Measurements from ENCODE around the gene NOP10.

The NOP10 gene

DNA sequence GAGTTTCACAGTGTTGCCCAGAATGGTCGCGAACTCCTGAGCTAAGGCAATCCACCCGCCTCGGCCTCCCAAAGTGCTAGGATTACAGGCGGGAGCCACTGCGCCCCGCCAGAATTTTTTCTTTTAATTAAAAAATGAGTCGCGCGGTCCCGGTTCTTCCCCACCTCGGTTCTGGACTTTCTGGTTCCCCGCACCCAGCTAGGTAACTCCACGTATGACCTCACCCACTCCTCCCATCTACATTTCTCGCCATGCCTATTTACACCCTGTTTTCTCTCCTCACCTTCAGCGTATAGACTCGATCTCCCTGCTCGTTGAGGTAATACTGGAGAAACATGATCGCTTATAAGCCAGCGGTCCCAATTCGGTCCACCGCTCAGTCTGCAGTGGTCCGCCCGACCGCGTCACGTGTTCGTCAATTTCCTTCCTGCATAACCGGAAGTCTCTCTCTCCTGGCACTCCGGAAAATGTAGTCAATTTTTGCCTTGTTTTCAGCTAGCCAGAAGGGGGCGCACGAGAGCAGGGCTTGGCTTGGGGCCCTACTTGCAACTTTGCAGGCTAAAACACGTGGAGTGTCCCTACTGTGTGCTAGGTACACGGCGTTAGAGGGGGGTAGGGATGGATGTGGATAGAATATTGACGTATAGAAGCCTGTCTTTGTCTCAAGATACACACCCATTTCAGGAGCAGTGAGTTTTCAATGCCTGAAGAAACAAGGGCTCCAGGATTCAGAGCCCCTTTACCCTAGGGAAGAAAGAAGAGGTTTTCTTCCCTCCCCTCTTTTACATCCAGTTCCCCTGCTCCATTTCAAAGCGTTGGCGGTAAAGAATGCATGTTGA, at the start of gene NOP10, which contains the start of gene NUTM1:
Gene NOP10, minus strand, starts transcription at position 400 of the 839 bp plus-strand sequence. Its CDS starts 63 bp downstream, at position 337.
Gene NUTM1, plus strand, starts transcription at position 579 of the 839 bp plus-strand sequence. CDS start 382 bp downstream, outside the sequence.
- TF ChIP-seq GATA2 (IDR thresholded peaks at IDR 0.05; ENCODE audit: low read depth, low read length): no peak

DNA sequence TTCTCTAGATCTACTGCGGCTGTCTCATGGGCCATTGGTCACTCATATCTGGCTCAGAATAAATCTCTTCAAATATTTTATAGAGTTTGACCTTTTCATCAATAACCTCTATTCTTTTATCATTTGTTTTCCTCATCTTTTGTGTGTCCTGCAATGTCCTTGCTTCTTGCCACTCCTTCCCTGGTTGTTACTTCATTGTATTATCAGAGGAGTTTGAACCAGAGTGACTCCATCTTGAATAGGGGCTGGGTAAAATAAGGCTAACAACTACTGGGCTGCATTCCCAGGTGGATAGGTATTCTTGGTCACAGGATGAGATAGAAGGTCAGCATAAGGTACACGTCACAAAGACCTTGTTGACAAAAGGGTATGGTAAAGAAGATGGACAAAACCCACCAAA, 33.9 kb upstream of the NOP10 start:
- no peak for TF ChIP-seq GATA3 (IDR thresholded peaks at IDR 0.05; ENCODE audit: low read depth, low read length)
- TF ChIP-seq GATA2 (IDR thresholded peaks at IDR 0.05; ENCODE audit: low read depth, low read length): no peak

DNA sequence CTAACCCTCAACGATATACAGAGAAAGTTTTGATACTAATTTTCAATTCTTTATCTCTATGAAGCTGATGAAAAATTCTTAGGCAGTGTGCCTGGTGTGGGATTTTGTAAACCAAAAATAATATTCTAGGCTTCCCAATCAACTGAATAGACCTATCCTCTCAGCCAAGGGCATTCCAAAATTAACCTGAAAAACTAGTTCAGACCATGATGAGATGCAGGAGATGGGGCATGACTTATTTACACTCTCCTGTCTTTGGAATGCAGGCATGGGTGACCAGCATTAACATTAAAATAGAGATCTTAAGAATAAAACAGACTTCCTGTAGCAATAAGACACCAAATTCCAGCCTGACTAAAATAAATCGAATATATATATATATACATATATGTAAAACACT, 31.9 kb upstream of the NOP10 start:
- no peak for TF ChIP-seq GATA2 (IDR thresholded peaks at IDR 0.05; ENCODE audit: low read depth, low read length)
- TF ChIP-seq GATA3 (IDR thresholded peaks at IDR 0.05; ENCODE audit: low read depth, low read length): no peak

DNA sequence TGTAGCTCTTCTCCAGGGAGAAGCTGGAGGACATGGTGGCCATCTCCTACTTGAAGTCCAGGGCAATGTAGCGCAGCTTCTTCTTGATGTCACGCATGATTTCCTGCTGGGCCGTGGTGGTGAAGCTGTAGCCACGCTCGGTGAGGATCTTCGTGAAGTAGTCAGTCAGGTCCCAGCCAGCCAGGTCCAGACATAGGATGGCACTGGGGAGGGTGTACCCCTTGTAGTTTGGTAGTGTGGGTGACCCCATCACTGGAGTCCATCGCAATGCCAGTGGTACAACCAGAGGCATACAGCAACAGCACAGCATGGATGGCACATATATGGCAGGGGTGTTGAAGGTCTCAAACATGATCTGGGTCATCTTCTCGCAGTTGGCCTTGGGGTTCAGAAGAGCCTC, 31.0 kb upstream of the NOP10 start:
- TF ChIP-seq GATA3 (IDR thresholded peaks at IDR 0.05; ENCODE audit: low read depth, low read length): no peak
- TF ChIP-seq GATA2 (IDR thresholded peaks at IDR 0.05; ENCODE audit: low read depth, low read length): no peak

DNA sequence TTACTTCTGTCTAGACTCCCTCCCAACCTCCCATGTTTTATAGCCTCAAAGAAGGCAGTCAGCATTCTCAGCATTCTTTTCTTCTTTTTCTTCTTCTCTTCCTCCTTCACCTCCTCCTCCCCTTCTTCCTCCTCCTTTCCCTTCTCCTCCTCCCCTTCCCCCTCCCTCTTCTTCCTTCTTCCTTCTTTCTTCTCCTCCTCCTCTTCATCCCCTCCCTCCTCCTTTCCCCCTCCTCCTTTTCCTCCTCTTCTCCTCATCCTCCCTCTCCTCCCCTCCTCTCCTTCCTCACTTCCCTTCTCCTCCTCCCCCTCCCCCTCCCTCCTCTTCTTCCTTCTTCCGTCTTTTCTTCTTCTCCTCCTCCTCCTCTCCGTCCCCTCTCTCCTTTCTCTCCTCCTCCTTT, 27.7 kb upstream of the NOP10 start:
- TF ChIP-seq GATA2 (IDR thresholded peaks at IDR 0.05; ENCODE audit: low read depth, low read length) (no peak), GATA3 (IDR thresholded peaks at IDR 0.05; ENCODE audit: low read depth, low read length) (no peak)

DNA sequence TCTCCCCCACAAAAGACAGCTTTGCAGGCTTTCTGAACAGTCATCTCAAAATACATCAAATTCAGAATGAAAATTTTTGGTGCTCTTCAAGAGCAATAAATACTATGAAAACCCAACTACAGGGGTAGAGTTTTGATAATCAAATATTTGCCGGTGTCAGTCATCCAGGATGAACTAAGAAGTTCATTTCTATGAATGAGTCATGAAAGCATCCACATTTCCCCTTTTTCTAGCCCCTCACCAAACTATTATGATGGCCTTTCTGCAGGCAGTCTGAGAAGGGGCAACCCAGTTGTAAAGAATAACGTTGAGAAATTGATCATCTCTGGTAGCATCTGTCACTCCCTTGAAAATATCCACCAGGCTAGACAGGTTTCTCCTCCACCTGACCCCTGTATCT, 27.2 kb upstream of the NOP10 start:
- TF ChIP-seq GATA3 (IDR thresholded peaks at IDR 0.05; ENCODE audit: low read depth, low read length) (no peak), GATA2 (IDR thresholded peaks at IDR 0.05; ENCODE audit: low read depth, low read length) (no peak)

DNA sequence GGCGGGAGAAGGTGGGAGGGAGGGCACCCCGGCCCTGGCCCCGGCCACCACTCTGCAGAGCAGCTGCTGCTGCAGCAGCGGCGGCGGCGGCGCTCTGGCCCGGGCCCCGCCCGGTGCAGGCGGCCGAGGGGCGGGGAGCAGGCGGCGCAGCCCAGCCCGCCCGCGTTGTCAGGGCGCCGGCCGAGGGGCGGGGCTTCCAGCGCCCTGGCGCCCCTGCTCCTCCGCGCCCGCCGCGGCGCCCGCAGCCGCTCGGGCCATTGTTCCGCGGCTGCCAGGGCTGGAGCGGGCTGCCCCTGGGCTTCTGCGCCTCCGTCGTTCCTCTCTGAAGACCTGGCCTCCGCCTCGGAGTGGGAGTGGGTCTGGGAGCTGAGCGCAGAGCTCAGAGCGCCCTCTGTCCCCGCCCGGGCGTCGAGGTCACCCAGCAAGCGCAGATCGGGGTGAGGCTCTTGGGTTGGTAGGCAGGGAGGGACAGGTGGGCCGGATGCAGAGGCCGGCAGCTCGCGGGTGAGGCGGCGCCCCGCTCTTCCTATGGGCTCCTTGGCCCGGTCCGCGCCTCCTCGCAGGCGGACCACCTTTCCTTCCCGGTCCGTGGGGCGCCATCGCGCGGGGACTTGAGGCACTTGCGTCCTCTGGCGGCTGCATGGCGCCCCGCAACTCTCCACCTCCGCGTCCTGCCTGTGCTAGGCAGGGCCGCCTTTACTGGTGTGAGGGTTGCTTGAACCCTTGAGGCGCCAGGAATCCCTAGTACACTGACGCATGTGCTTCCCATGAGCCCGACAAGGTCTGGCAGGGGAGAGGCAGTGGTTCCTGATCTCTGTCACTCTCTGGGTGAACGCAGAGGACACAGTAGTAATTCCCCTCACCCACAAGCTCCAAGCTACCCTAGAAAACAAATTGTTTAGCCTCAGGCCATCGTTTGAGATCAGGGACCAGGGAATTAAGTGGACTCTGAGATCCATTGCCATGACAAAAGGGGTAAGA, 24.5 kb upstream of the NOP10 start, which contains the start of gene LPCAT4:
Gene LPCAT4, minus strand, starts transcription at position 96 of the 981 bp plus-strand sequence. CDS start 96 bp downstream, outside the sequence.
- TF ChIP-seq GATA3 (IDR thresholded peaks at IDR 0.05; ENCODE audit: low read depth, low read length) (no peak), GATA2 (IDR thresholded peaks at IDR 0.05; ENCODE audit: low read depth, low read length) (no peak)

DNA sequence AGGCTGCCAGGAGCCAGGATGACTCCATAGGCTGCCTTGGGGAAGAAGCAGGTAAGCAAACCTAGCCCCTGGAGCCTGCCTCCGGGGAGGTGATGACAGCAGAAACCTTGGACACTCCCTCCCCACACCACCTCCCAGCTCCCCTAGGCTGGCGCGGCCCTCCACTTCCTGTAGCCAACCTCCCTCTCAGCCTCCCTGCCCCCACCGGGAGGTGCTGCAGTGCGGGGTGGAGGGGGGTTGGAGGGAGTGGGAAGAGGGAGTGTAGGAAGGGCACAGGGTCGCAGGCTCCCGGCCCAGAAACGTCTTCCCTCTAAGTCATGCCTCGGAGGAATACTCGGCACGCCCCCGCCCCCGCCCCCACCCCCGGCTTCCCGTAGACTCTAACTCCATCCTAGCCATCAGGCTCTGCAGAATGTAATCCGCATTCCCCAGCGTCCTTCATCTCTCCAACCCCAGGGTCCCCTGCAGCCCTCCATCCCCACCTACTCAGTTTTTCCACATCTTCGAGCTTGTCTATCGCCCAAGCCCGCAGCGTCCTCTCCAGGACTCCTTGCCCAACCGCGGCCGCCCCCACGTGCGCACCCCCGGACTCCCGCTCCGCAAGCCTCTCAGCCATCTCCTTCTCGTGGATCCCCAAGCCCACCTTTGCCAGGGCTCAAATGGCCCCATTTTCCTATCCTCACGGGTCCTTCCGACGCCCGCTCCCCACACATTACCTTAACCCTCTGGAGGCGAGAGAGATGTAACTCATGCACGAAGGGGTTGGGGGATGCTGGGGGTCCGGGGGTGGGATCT, 23.5 kb upstream of the NOP10 start:
- TF ChIP-seq GATA3 (IDR thresholded peaks at IDR 0.05; ENCODE audit: low read depth, low read length) (no peak), GATA2 (IDR thresholded peaks at IDR 0.05; ENCODE audit: low read depth, low read length) (no peak)

DNA sequence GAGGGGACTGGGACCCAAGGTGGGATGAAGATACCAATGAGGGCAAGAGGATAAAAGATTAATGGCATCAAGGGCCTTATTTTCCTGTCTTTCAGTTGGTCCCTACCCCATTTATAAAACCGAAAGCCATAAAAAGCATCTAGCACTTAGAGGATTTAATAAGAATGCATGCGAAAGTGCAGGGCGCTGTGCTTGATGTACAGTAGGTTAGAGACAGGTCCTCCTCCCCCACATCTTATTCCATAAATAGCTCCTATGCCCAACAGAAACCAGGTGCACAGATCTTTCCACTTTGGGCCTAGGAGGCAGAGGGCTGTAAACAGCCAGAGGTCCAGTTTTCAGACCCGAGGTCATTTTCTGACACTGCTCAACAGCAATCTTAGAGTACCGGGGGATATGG, 22.9 kb upstream of the NOP10 start:
- TF ChIP-seq GATA2 (IDR thresholded peaks at IDR 0.05; ENCODE audit: low read depth, low read length) (no peak), GATA3 (IDR thresholded peaks at IDR 0.05; ENCODE audit: low read depth, low read length) (no peak)

DNA sequence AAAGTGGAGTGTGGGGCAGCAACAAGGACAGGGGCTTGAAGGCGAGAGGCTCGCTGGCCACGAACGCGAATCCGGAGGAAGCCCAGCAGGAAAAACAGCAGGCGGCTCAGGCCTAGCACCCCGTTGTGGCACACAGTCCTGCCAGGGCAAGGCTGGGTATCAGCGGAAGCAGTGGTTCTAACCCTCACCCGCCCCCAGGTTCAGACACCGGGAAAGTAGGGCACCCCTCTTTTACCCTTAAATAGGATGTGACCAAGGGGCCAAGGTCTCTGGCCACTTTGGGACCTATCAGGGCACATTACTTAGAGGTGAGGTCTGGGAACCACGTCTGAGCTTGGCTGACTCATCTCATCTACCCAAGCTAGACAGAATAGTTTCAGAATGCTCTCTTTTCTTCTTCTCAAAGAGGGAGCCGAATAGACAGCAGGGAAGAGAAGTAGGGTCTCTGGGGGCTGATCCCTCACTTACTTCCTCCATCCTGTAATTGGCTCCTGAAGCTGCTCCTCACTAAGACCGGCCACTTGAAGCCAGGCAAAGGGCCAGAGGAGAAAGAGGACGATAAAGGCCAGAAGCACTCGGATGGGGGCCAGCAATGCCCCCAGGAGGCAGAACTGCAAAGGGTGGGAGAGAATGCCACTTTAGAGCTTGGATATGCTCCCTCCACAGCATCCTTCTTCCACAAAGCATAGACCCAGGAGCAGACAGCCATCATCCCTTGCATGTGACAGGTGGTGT, 22.3 kb upstream of the NOP10 start:
- TF ChIP-seq GATA2 (IDR thresholded peaks at IDR 0.05; ENCODE audit: low read depth, low read length) (no peak), GATA3 (IDR thresholded peaks at IDR 0.05; ENCODE audit: low read depth, low read length) (no peak)

DNA sequence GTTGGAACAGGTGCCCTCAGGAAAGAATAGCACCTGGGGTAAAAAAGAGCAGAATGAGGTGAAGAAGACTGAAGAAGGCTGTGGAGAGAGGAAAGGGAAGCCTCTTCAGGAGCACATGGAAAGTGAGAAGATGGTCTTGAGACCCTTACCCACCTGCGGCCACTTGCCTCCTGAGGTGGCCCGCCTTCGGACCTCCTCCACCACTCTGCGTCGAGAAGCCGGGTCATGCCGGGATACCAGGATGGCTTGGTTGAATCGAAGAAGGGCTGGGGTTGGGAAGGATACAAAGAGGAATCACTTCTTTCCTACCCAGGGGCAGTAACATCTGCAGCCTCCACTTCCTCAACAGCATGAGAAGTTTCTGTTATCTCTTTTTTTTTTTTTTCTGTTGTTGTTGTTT, 21.1 kb upstream of the NOP10 start:
- no peak for TF ChIP-seq GATA2 (IDR thresholded peaks at IDR 0.05; ENCODE audit: low read depth, low read length)

DNA sequence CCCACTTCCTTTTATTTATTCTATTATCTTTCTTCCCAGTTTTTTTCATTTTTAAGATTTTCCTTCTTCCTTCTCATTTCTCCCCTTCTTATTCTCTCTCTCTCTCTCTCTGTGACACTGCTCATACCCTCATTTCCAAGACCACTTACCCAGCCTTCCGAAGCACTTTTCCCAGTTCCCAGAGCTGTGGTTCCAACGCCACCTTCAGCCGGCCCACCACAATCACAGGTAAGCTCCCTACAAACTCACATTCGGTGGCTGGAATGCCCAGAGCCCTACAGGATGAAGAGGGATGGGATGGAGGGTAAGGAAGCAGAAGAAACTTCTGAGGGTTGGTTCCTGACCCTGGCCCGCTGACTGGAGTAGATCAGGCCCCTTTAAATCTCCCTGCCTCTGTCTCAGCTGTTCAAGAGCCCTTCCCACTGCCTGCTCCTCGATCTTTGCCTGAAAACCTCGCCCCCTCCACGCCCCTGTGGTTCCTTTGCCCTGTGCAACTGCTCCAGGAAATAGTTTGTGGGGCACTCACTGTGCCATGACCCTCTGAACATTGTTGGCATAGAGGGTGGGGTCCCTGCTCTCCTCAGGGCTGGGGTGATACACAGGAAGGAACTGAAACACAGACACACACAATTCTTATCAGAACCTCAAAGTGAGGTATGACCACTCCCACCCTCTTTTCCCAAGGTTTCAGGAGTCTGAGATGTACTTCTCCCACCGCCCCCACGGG, 19.3 kb upstream of the NOP10 start:
- TF ChIP-seq GATA3 (IDR thresholded peaks at IDR 0.05; ENCODE audit: low read depth, low read length) (no peak), GATA2 (IDR thresholded peaks at IDR 0.05; ENCODE audit: low read depth, low read length) (no peak)
